ENCODE results near the gene LDB3.

Gene LDB3

DNA sequence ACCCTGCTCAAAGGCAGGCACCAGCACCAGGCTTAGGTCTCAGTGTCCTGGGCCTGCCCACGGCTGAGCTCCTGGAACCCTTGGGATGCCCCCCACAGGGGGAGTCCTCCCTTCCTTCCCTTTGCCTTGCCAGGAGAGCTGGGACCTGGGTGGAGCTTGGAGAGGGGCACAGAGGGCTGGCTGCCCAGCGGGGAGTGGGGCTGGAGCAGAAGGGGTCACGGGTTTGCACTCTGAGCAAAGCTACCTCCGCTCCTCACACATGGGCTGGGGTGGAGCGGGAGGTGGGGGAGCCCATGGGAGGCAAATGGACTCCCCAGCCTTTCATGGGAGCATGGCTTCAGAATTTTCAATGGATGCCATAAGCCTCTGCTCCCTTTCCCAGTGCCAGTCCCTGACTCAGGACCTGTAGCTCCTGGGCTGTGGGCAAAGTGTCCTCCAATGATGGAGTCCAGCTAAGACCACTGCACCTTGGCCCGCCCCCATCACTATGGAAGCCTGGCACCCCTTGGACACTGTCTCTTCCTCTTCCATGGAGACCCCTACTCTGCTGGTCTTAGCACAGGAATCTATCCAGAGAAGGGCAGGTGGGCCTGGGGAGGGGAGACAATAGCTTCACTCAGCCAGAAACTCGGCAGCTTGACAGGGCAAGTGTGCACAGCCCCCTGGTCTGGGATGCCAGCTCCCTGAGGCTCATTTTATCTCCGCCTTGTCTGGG, 39.9 kb downstream of the LDB3 start:
- DNase-seq (ENCODE audit: low spot score): no peak

DNA sequence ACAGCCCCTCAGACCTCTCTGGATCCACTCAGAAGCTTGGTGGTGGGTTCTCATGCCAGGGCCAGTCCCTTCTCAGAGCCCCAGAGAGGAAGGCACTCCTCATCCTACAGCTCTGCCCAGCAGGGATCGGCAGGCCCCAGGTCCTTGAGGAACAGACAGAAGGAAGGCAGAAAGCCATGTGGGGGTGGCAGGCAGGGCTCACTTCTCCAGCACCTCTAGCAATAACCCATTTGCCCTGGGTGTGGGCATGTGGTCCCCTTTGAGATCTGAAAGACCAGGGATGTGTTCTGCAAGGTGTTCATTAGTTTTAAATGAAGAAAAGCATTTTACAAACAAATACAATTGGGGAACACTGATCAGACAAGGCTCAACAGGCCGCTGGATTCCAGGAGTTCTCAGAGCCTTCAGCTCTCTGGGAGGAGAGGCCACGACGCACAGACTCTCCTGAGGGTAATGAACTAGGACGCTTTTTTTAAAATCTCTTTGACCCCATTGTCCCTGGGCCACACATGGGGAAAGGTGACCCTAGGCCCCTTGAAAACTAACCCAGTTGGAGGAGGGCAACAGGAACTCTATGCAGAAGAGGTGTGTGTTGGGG, 40.6 kb downstream of the LDB3 start:
- DNase-seq (ENCODE audit: low spot score): no peak

GRCh38 chr10:86709396-86710185, 41.3 kb downstream of the LDB3 start:
- no peak for DNase-seq (ENCODE audit: low spot score)

GRCh38 chr10:86710987-86711512, 42.7 kb downstream of the LDB3 start:
- peak; percentile 92 for DNase-seq (ENCODE audit: low spot score)

DNA sequence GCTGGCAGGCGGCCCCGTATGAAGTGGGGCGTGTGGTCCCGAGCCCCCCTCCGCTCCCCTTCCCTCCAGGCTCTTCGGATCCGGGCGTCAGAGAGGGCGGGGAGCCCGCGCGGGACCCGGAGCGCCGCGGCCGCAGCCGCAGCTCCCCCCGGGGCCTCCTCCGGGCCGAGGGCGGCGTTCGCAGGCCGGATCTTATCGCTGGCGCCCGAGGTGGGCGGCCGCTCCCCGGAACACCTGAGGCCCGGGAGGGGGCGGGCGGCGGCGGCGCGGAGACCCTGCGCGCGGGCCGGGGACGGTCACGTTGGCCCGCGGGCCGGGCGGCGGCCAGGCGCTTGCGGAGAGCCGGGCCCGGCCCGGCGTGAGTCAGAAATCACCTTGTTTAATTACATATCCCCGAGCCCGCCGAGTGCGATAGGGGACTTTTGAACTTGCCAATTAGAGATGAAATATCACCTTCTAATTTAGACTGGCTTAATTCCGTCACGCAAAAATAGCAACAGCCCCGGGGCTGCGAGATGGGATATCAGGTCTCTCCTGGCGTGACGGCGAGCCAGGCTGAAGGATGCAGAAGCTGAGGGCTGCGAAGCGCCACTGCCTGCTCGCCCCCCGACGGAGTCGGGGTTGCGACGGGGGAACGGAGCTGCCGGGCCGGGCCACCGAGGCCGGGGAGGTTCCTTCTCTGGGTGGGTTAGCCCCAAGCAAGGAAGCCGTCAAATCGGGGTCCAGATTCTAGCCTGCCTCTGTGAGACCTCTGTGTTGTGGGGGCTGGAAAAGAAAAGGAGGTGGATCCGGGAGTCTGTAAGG, 43.4 kb downstream of the LDB3 start:
- DNase-seq (ENCODE audit: low spot score): peak; percentile 83

DNA sequence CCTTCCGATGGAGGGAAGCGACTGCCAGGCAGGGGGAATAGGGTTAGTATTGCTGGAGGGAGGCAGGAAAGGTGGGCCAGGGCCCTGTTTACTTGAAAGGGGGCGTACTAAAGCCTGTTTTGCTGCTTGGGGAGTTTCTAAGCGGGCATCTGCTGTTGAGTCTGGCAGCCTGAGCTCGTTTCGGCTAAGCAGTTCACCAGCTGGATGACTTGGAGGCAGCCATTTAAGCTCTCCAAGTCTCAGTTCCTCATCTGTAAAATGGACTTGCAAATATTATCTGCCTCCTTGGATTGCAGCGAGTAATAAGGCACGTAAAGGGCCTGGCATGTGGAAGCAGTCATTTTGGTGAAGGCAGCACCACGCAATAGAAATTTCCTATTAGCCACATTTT, 44.0 kb downstream of the LDB3 start:
- no peak for DNase-seq (ENCODE audit: low spot score)

DNA sequence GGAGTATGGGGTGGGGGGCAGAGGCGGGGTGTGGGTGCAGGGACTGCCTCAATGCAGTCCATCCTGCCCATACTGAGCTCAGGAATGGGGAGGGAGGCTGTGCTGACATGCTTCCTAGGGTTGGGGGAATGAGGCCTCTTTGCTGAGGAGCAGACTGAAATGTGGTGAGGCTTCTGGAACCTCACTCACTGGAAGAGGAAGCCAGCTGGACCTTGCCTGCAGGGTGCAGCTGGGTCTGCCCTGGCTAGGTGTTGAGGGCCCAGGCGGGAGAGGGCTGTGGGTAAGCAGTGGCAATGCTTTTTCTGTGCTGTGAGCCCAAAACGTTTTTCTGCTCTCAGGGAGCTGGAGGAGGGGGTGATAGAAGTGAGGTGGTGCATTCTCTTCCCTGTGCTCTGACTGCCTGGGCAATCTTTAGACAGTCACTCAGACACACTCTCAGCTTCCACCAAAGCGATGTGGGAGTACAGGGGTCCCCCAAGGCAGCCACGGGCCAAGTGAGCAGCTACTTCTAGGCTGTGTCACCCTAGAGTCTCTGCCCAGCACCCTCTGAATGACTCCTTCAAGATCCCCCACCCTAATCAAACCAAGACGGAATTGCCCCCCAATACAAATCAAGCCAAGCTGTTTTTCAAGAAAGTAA, 47.0 kb downstream of the LDB3 start:
- no peak for DNase-seq (ENCODE audit: low spot score)

DNA sequence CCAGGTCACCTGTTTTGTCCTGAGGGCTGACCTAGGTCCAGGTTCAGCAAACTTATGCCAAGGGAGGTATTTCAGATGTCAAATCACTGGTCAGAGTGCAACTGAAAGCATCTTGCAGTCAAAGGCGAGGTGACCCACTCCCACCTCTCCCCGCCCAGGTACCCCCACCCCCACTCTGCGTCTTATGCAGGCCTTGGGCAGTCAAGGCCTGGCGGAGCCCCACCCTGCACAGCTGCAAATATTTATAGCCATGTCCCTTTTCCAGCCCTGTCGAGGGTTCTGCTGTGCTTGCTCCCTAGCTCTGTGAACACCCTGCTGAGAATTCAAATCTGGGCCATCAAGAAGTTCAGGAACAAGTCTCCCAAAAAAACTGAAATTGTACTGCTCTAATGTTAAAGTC, 47.5 kb downstream of the LDB3 start:
- no peak for DNase-seq (ENCODE audit: low spot score)

- no peak for DNase-seq (ENCODE audit: low spot score)
Observed at GRCh38 chr10:86716466-86716865, 48.2 kb downstream of the LDB3 start.

DNA sequence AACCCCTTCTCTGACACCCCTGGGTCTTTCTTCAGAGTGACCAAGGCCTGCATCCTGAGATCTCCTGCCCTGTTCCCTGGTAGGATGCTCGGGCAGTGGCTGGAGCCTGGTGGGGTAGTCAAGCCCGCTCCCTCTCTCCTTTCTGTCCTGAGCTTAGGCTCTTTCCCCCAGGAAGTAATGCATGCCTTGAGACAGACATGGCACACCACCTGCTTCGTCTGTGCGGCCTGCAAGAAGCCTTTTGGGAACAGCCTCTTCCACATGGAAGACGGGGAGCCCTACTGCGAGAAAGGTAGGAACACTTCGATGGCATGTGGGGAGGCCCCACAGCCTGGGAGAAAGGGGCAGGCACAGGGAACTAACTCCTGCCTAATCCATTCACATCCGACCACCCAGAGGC, 50.2 kb downstream of the LDB3 start:
- DNase-seq (ENCODE audit: low spot score): no peak

DNA sequence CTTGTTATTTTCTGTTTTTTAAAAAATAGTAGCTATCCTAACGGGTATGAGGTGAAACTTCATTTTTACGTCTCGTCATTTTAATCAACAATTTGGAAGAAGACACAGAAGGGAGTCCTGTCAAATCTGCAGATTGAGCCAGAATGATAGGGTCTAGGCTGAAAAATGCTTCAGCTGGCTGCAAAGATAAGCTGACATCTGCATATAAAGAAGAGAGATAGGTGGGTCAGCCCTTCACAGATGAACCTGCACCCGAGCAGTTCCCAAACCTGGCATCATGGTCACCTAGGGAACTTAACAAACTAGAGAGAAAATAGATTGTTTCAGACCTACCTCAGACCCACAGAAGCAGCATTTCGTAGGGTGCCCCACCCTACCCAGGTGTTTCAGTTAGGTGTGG, 52.9 kb downstream of the LDB3 start:
- DNase-seq (ENCODE audit: low spot score): no peak

GRCh38 chr10:86723009-86723408, 54.7 kb downstream of the LDB3 start:
- no peak for DNase-seq (ENCODE audit: low spot score)

GRCh38 chr10:86724445-86724844, 56.1 kb downstream of the LDB3 start:
- no peak for DNase-seq (ENCODE audit: low spot score)

DNA sequence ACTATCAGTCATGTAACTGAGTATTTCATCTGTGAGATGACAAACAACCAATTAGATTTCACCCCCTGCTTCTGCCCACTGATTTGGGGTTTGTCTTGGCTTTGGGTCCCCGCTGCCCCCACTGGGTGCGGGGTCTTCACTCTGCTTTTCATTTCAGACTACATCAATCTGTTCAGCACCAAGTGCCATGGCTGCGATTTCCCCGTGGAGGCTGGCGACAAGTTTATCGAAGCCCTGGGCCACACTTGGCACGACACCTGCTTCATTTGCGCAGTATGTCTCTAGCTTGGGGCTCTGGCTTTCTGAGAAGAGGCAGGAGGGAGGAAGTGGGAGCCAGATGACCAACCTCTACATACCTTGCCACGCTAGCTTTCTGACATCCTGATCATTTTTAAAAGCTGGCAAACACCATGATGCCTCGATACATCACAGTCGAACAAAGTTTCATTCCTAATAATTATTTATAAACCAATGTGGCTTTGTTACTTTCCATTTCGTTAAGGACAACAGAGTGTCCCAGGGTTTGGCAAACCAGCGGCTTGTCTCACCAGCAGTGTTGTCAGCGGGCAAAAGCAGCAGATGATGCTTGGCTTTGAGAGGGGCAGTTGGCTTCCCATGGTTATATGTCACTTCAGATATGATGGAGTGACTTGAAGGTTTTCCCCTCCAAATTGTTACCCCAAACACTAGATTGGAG, 57.8 kb downstream of the LDB3 start:
- DNase-seq (ENCODE audit: low spot score): no peak

DNA sequence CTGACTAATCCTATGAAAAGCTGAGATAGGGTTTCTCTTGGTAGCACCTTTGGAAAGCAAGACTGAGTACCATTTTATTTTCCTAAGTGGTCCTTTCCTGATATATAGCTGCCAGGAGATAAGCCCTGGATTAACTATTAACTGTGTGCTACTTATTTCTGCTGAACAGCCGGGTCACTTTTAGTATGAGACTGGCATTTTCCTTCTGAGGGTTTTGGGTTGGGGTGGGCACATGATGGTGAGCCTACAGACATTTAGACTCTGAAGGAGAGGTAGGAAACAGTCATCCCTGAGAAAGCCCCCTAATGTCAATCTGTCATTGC, 58.3 kb downstream of the LDB3 start:
- no peak for DNase-seq (ENCODE audit: low spot score)

DNA sequence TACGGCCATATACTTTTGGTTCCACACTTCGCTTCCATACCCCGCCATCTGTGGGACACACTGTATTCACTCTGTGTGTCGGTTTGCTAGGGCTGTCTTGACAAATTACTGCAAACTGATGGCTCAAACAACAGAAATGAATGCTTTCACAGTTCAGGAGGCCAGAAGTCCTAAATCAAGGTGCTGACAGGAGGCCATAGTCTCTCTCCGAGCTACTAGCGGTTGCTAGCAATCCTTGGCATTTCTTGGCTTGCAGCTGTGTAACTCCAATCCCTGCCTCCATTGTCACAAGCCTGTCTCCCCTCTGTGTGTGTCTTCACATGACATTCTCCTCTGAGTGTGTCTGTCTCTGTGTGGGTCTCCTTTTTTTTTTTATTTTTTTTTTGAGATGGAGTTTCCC, 59.2 kb downstream of the LDB3 start:
- no peak for DNase-seq (ENCODE audit: low spot score)

DNA sequence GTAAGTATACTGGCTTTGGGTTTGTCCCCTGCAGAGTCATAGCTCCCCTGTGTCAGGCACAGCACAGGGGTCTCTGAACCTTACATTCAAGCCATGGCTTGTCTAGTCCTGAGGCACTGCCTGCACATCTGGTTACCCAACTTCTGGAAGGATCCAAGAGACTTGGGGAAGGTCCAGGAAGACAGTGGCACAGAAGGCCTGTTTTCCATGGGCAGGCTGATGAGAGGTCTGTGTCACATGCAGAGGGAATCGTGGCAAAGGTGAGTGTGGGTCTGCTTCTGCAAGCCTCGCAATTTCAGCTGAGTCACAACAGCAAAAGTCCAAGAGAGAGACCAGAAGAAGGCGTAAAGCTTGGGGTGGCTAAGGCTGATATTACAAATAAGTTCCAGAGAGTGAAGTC, 59.7 kb downstream of the LDB3 start:
- no peak for DNase-seq (ENCODE audit: low spot score)

DNA sequence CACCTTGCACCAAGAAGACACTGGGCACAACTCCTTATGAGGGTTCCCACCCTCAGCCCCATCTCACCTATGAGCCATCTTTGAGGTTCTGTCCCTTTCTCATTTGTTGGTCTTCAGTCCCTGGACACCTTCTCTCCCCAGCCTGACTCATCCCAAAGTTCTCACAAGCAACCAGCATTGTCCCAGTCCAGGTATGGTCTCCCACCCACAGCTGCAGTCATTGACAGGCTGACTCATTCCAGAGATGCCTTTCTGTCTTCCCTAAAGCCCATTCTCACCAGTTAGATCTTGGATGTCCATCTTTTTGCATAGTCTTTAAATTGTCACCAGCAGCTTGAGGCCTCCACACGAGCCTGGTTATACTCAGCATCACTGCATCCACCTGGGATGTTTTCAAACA, 61.4 kb downstream of the LDB3 start:
- DNase-seq (ENCODE audit: low spot score): no peak

DNA sequence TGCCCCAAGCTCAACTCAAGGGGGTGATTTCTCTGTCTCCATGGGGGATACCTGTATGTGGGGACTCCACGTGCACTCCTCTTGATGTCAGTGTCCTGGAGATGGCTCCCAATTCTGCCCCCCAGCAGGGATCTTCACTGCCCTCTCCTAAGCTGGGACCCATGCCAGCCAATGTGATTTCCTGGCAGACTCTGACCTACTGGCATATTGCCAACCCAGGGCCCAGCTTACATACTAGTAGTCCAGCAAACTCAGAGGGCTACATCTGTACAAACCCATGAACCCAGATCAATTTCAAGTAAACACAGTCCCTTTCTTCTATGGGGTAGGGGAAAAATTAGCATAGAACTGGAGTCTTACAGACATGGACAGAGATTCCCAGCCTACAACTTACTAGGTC, 61.9 kb downstream of the LDB3 start:
- DNase-seq (ENCODE audit: low spot score): no peak

DNA sequence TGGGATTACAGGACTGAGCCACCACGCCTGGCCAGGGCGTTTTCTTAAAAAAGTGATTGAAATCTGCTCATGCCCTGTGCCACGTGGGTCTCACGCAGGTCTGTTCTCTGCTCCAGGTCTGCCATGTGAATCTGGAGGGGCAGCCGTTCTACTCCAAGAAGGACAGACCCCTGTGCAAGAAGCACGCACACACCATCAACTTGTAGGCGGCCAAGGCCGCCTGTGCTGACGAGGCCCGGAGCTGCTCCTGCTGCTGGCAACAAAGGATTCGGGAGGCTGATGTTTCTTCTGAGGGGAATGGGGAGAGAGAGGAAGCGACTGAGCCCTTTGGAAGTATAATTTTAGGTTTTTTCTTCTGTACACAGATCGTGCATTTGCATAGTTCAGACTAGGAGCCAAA, 64.5 kb downstream of the LDB3 start:
- DNase-seq (ENCODE audit: low spot score): no peak

DNA sequence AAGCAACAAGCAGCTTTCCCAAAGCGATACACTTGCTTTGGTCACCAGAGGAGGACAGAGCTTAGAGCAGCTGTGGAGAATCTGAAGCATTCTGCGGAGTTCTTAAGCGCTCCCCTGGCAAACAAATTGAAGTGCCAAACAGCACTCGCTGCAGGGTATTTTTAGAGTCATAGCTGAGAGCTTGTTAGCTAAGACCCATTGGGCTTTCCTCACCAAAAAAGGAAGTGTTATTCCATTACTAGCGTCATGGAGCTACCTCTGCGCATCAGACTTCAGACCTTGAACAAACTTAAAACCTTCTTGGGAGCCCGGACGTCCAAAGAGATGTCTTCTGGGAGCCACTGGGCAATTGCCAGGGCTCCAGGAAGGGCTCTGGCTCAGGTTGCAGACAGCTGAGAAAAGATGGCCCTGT, 65.0 kb downstream of the LDB3 start:
- DNase-seq (ENCODE audit: low spot score): no peak
